Upper lobe of right lung (tissue), 1 donor: Measurements from ENCODE around the gene CAPZB. TPM values are rescaled to one million over a fixed set of nuclear protein-coding genes. Genes with fewer than 3 reads are reported as not detected.

Experiments used
- ATAC-seq: fragments of 200-7000 bp; cut with Tn5 transposase; one replicate; pipeline ENCODE4 v1.9.1; 2020; ENCODE audit warnings: mild to moderate bottlenecking, moderate library complexity
- DNase-seq: peaks from one replicate; pipeline ENCODE4 v3.0.0-alpha.2; 2020
- H3K27ac ChIP-seq: fragments of 200-600 bp; one replicate; pipeline ENCODE4 v1.8.0; 2022
- H3K27me3 ChIP-seq: fragments of 200-600 bp; one replicate; pipeline ENCODE4 v1.8.0; 2022; ENCODE audit warnings: mild to moderate bottlenecking
- H3K36me3 ChIP-seq: fragments of 200-600 bp; one replicate; pipeline ENCODE4 v1.8.0; 2022
- H3K4me1 ChIP-seq: fragments of 200-600 bp; one replicate; pipeline ENCODE4 v1.8.0; 2022
- H3K4me3 ChIP-seq: fragments of 200-600 bp; one replicate; pipeline ENCODE4 v1.8.0; 2022; ENCODE audit warnings: mild to moderate bottlenecking
- H3K9me3 ChIP-seq: fragments of 200-600 bp; one replicate; pipeline ENCODE4 v1.8.0; 2022
- intact Hi-C: fragments of 100-400 bp; cut with DNase I; formaldehyde crosslinking; loops from one replicate; pipeline ENCODE4 v1.11.0; 2022
- total RNA-seq: library from RNA; stranded (reverse); fragmentation: NEBNext Ultra II Directional; extraction: Animal tissue kit (Norgen Biotek cat#: 25700); gene quantifications from one replicate; pipeline ENCODE4 v1.2.1, GENCODE V29; 2021
- TF ChIP-seq, protein P1 (sequence below): fragments of 200-600 bp; IDR thresholded peaks from one replicate; pipeline ENCODE4 v1.8.0; 2022; ENCODE audit warnings: antibody characterized with exemption
- donor health status: DM: no; HTN: yes; CAD: no; lungs with severe emphysema.

CAPZB gene
- total RNA-seq, 1 donor from 2014 or later, result 237 TPM

DNA sequence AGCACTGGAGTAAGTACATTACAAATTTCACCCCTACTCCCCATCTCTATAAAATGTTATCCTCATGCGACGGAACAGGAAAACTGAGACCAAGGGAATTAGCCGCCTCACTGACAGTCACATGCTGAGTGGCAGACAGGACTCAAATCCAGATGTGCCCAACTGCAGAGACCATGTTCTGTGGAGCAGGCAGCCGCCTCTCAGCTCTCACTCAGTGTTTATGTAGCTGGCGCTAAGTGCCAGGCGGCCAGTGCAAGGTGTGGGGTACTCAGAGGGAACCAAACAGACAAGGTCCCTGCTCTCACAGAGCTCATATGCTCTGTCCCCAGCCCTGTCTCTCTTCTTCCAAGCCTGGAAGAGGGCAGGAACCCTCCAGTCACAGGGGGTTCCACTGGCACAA lies 5.1 kb downstream of the CAPZB start:
- TF ChIP-seq, protein P1, sequence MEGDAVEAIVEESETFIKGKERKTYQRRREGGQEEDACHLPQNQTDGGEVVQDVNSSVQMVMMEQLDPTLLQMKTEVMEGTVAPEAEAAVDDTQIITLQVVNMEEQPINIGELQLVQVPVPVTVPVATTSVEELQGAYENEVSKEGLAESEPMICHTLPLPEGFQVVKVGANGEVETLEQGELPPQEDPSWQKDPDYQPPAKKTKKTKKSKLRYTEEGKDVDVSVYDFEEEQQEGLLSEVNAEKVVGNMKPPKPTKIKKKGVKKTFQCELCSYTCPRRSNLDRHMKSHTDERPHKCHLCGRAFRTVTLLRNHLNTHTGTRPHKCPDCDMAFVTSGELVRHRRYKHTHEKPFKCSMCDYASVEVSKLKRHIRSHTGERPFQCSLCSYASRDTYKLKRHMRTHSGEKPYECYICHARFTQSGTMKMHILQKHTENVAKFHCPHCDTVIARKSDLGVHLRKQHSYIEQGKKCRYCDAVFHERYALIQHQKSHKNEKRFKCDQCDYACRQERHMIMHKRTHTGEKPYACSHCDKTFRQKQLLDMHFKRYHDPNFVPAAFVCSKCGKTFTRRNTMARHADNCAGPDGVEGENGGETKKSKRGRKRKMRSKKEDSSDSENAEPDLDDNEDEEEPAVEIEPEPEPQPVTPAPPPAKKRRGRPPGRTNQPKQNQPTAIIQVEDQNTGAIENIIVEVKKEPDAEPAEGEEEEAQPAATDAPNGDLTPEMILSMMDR, result no peak
- no peaks in the 10 kb centered on the region for H3K9me3 ChIP-seq
- intact Hi-C loops, result loop anchor here (10.0 kb wide), 1 partner anchor 175 kb away; no protein-coding TSS in a partner anchor
- H3K36me3 ChIP-seq, result no peaks in the 10 kb centered on the region
- DNase-seq, result no peak
- H3K4me3 ChIP-seq, result no peak overlapping the region
- H3K27me3 ChIP-seq, result no peaks in the 10 kb centered on the region
- peaks cover 88% of the 10 kb centered on the region for H3K4me1 ChIP-seq
- H3K27ac ChIP-seq, result peak overlapping the region; percentile 1
- no peak for ATAC-seq

DNA sequence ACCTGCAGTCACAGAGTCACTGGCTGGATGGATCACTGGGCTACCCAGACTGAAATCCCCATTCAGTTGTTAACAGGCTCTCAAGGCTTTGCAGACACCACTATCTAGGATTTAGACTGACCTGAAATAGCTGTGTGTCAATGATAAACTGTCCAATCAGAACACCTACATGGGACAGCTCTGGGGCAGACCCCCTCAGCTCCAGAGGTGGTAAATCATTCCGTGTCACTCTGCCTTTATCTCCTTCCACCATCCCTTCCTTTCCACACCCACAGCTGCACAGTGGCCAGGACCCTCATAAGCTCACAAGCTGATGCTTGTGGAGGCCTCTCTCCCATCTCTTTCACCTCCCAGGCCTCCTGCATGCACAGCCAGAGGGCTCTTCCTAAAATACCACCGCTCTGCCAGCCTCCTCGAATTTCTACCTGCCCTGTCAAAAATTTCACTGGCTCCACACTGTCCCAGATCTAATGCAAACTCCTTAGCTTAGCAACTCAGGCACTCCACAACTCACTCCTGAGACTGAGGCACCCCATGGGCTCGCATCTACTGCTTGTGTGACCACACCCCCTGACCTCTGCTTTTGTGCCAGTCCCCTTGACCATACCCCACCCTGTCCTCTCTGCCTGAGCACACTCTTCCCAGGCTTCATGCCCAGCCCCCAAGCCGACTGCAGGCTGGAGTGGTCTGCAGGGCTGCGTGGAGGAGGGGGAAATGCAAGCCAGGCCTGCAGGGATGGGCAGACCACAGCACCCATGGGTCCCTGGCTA lies 5.8 kb downstream of the CAPZB start:
- Histone ChIP-seq H3K36me3 (no peaks in the 10 kb centered on the region), H3K27me3 (no peaks in the 10 kb centered on the region), H3K9me3 (no peaks in the 10 kb centered on the region), H3K4me3 (no peak overlapping the region), H3K27ac (no peak overlapping the region), H3K4me1 (peaks cover 95% of the 10 kb centered on the region)
- intact Hi-C loops, result loop anchor here (10.0 kb wide), 1 partner anchor 175 kb away; no protein-coding TSS in a partner anchor
- ATAC-seq, result peak; percentile 9
- DNase-seq, result no peak
- TF ChIP-seq, protein P1, result no peak

DNA sequence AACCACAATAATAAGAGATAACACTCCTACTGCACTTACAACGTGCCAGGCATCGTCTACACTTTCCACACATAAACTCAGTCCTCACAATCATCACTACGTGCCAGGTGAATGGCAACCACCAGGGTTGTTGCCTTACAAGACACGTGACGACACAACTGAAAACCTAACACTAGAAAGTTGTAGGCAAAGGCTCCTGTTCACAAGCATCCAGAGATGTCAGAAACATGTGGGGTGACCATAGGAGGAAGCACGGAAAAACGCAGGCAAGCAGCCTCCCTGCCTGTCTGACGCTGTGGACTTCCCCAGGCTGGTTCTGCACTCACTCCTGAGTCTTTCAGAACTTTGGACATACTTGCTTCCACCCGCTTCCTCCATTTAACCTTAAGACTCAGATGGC lies 7.0 kb downstream of the CAPZB start:
- ATAC-seq (no peak), DNase-seq (no peak)
- H3K4me1 ChIP-seq, result peaks cover 85% of the 10 kb centered on the region
- peak overlapping the region; percentile 77 for H3K27ac ChIP-seq
- intact Hi-C loops, result no loop called here
- no peak overlapping the region for H3K4me3 ChIP-seq
- no peaks in the 10 kb centered on the region for H3K36me3 ChIP-seq
- H3K27me3 ChIP-seq, result no peaks in the 10 kb centered on the region
- TF ChIP-seq, protein P1, result no peak
- H3K9me3 ChIP-seq, result no peaks in the 10 kb centered on the region

DNA sequence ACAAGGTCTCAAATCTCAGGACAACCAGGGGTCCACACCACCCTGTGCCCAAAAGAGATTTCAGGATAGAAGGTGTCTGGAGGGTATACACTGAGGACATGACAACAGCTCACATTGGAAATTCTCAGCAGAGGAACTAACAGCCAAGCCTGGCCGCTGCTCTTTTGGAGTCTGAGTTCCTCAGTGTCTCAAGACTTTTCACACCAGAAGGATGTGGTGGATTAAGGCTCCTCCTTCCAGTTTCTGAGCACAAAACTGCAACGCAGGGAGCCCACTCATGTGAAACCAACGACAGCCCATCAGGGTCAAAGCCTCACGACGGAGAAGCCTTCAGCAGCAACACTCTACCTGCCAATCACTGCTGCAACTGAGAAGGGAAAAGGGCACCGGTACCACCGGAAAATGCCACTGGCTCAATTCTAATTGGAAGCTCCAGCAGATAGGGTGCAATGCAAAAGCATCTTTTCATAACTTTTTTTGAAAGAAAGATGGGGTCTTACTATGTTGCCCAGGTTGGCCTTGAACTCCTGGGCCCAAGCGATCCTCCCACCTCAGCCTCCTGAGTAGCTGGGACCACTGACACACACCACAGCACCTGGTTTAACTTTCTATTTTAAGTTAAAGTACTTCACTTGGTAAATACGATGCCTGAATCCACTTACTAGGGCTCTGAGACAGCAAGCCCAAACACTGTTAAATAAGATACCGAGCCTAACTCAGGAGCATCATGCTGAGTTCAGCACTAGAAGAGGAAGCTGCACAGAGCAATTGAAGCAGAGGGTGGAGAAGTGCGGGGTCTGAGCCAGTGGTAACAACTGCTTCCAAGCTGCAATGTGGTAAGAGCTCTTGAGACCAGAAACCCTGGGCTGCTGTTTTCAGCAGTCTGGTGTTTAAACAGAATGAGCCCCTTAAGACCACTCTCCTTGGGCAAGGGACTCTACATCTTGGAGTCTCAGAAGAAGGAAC lies 7.8 kb downstream of the CAPZB start:
- Histone ChIP-seq H3K4me3 (peak overlapping the region; percentile 22), H3K27me3 (no peaks in the 10 kb centered on the region), H3K4me1 (peaks cover 77% of the 10 kb centered on the region), H3K9me3 (no peaks in the 10 kb centered on the region), H3K36me3 (no peaks in the 10 kb centered on the region), H3K27ac (peak overlapping the region; percentile 77)
- DNase-seq (no peak), ATAC-seq (peak; percentile 61)
- TF ChIP-seq, protein P1, result no peak
- intact Hi-C loops, result no loop called here

DNA sequence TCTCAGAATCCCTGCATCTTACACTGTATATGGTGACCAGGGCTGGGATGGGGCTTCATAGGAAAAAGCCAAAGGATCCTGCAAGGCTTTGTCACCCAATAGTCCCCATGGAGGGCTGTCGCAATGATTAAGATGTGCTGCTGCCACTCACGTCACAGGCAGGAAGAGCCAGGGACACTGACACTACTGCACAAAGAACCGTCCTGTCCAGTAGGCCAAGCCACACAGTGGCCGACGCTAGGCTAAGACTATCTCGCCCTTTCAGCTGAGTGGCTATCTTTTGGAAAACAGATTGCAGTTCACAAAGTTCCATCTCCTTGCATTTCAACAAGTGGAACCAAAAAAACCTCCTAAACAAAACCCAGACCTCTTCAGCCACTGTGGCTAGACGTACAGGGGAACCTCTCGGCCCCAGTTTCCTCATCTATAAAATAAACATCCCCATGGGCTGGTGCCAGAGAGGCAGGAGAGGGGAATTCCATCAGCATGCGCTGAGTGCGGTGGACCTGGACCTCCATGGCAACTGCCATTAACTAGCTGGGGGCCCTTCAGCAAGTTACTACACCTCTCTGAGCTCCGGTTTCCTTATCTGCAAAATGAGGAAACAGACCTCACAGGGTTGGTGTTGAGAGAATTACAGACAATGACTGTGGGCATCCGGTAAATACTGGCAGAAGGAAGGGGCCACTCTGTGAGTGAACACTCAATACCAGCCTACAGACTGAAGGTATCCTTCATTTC lies 8.7 kb downstream of the CAPZB start:
- no peaks in the 10 kb centered on the region for H3K36me3 ChIP-seq
- peaks cover 68% of the 10 kb centered on the region for H3K4me1 ChIP-seq
- no peaks in the 10 kb centered on the region for H3K27me3 ChIP-seq
- peak overlapping the region; percentile 77 for H3K27ac ChIP-seq
- intact Hi-C loops, result no loop called here
- TF ChIP-seq, protein P1, result no peak
- H3K9me3 ChIP-seq, result no peaks in the 10 kb centered on the region
- peak overlapping the region; percentile 22 for H3K4me3 ChIP-seq
- DNase-seq (no peak), ATAC-seq (peak; percentile 53)
